Hepatocyte (in vitro differentiated cells): ENCODE measurements around the gene OSGEP. TPM values are rescaled to one million over a fixed set of nuclear protein-coding genes. Genes with fewer than 3 reads are reported as not detected.

Experiments used
- DNase-seq: peaks from one replicate; pipeline ENCODE4 v3.0.0-alpha.2; 2016; ENCODE audit warnings: low spot score
- H2AFZ ChIP-seq: fragments of 200-600 bp; sonication (generic); 2 replicates; pipeline ENCODE4 v1.6.0; 2016; ENCODE audit warnings: antibody characterized with exemption, mild to moderate bottlenecking
- H3K27ac ChIP-seq: fragments of 200-600 bp; sonication (generic); 2 replicates; pipeline ENCODE4 v1.5.1; 2016; ENCODE audit warnings: mild to moderate bottlenecking
- H3K27me3 ChIP-seq: fragments of 200-600 bp; sonication (generic); 2 replicates; pipeline ENCODE4 v1.6.1; 2016
- H3K36me3 ChIP-seq: fragments of 200-600 bp; sonication (generic); replicated peaks from 2 replicates; pipeline ENCODE4 v1.5.1; 2016; ENCODE audit warnings: low read depth; ENCODE audit not compliant: insufficient read depth
- H3K4me1 ChIP-seq: fragments of 200-600 bp; sonication (generic); 2 replicates; pipeline ENCODE4 v1.5.1; 2016; ENCODE audit warnings: mild to moderate bottlenecking, moderate library complexity; ENCODE audit not compliant: insufficient read depth
- H3K4me2 ChIP-seq: fragments of 200-600 bp; sonication (generic); 2 replicates; pipeline ENCODE4 v1.6.0; 2016
- H3K4me3 ChIP-seq: fragments of 200-600 bp; sonication (generic); 2 replicates; pipeline ENCODE4 v1.5.1; 2016; ENCODE audit warnings: mild to moderate bottlenecking
- H3K79me2 ChIP-seq: fragments of 200-600 bp; sonication (generic); 2 replicates; pipeline ENCODE4 v1.6.0; 2017; ENCODE audit warnings: mild to moderate bottlenecking
- H3K9me2 ChIP-seq: fragments of 200-600 bp; sonication (generic); replicated peaks from 2 replicates; pipeline ENCODE4 v1.6.0; 2017; ENCODE audit warnings: mild to moderate bottlenecking; ENCODE audit not compliant: insufficient read depth
- H3K9me3 ChIP-seq: fragments of 200-600 bp; sonication (generic); 2 replicates; pipeline ENCODE4 v1.5.1; 2016; ENCODE audit warnings: low read depth, mild to moderate bottlenecking
- H4K20me1 ChIP-seq: fragments of 200-600 bp; sonication (generic); 2 replicates; pipeline ENCODE4 v1.6.0; 2016; ENCODE audit warnings: mild to moderate bottlenecking; ENCODE audit not compliant: insufficient read depth, poor library complexity, severe bottlenecking
- CTCF ChIP-seq: fragments of 200-600 bp; sonication (generic); IDR thresholded peaks from 2 replicates; pipeline ENCODE4 v1.5.1; 2016; ENCODE audit warnings: antibody characterized with exemption, mild to moderate bottlenecking; ENCODE audit not compliant: poor library complexity
- EZH2 ChIP-seq: fragments of 200-600 bp; sonication (generic); IDR thresholded peaks from 2 replicates; pipeline ENCODE4 v1.6.1; 2016; ENCODE audit warnings: antibody characterized with exemption, mild to moderate bottlenecking, borderline replicate concordance
- EZH2phosphoT487 ChIP-seq: fragments of 200-600 bp; sonication (generic); IDR thresholded peaks from one replicate; pipeline ENCODE4 v1.6.1; 2018; ENCODE audit warnings: antibody characterized with exemption, mild to moderate bottlenecking, low read depth, moderate library complexity; ENCODE audit not compliant: unreplicated experiment, severe bottlenecking
- WGBS: methylation state at CpG from one replicate; pipeline ENCODE4 v1.1.6; 2016; ENCODE audit warnings: low lambda C conversion rate; ENCODE audit errors: missing lambda C conversion rate; 5-methylcytosine and 5-hydroxymethylcytosine counted together
- polyA plus RNA-seq: library from polyadenylated mRNA; unstranded; fragments of >200 nt; fragmentation: Nextera tagmentation; extraction: Ambion mirVana; gene quantifications from 2 replicates; pipeline ENCODE4 v1.2.1, GENCODE V29; 2016
- total RNA-seq: library from RNA; depleted of rRNA; stranded (reverse); fragments of >200 nt; gene quantifications from 2 replicates; pipeline ENCODE4 v1.2.3, GENCODE V29; 2014

Gene OSGEP
- total and polyA plus RNA-seq, 2 experiments from 2014 or later, result 36.2 to 60.1 TPM

- Histone ChIP-seq H3K9me2 (no peaks in the 10 kb centered on the region), H3K4me2 (peak overlapping the region; percentile 65), H3K27me3 (no peaks in the 10 kb centered on the region), H4K20me1 (no peaks in the 10 kb centered on the region), H3K79me2 (no peaks in the 10 kb centered on the region), H3K4me1 (peaks cover 5% of the 10 kb centered on the region), H3K9me3 (no peaks in the 10 kb centered on the region), H3K4me3 (no peak overlapping the region), H3K27ac (peak overlapping the region; percentile 85), H2AFZ (peak overlapping the region; percentile 4), H3K36me3 (no peaks in the 10 kb centered on the region)
- TF ChIP-seq EZH2phosphoT487, result no peak
- peak; percentile 61 for DNase-seq
- 76% methylated on average over 5 of the region's 5 CpGs for WGBS
These were observed 27.2 kb downstream of the OSGEP start for GRCh38 chr14:20427231-20428009.

- peak overlapping the region; percentile 25 for H3K27ac ChIP-seq
- H3K4me3 ChIP-seq, result no peak overlapping the region
- 34% methylated on average over 2 of the region's 2 CpGs for WGBS
- H3K9me2 ChIP-seq, result no peaks in the 10 kb centered on the region
- no peaks in the 10 kb centered on the region for H3K79me2 ChIP-seq
- H3K4me1 ChIP-seq, result peaks cover 5% of the 10 kb centered on the region
- no peaks in the 10 kb centered on the region for H4K20me1 ChIP-seq
- no peaks in the 10 kb centered on the region for H3K9me3 ChIP-seq
- no peak overlapping the region for H2AFZ ChIP-seq
- H3K4me2 ChIP-seq, result no peak overlapping the region
- no peak for TF ChIP-seq EZH2
- no peak for TF ChIP-seq CTCF
- TF ChIP-seq EZH2phosphoT487, result no peak
- H3K27me3 ChIP-seq, result no peaks in the 10 kb centered on the region
- no peak for DNase-seq
- no peaks in the 10 kb centered on the region for H3K36me3 ChIP-seq
These were observed 29.8 kb downstream of the OSGEP start for GRCh38 chr14:20424851-20425250.

GRCh38 chr14:20422886-20423285 lies 31.7 kb downstream of the OSGEP start:
- H3K36me3 ChIP-seq, result no peaks in the 10 kb centered on the region
- H4K20me1 ChIP-seq, result no peaks in the 10 kb centered on the region
- no peaks in the 10 kb centered on the region for H3K27me3 ChIP-seq
- H3K4me1 ChIP-seq, result peaks cover 15% of the 10 kb centered on the region
- H3K4me2 ChIP-seq, result no peak overlapping the region
- WGBS, result 80% methylated on average over 2 of the region's 2 CpGs
- H3K79me2 ChIP-seq, result no peaks in the 10 kb centered on the region
- H3K9me2 ChIP-seq, result no peaks in the 10 kb centered on the region
- no peak for DNase-seq
- H2AFZ ChIP-seq, result no peak overlapping the region
- TF ChIP-seq EZH2, result no peak
- TF ChIP-seq EZH2phosphoT487, result no peak
- TF ChIP-seq CTCF, result no peak
- H3K4me3 ChIP-seq, result no peak overlapping the region
- no peak overlapping the region for H3K27ac ChIP-seq
- no peaks in the 10 kb centered on the region for H3K9me3 ChIP-seq

GRCh38 chr14:20421267-20421666 lies 33.3 kb downstream of the OSGEP start:
- Histone ChIP-seq H4K20me1 (no peaks in the 10 kb centered on the region), H2AFZ (no peak overlapping the region), H3K9me3 (no peaks in the 10 kb centered on the region), H3K4me3 (no peak overlapping the region), H3K27ac (no peak overlapping the region), H3K4me1 (peaks cover 15% of the 10 kb centered on the region), H3K79me2 (no peaks in the 10 kb centered on the region), H3K27me3 (no peaks in the 10 kb centered on the region), H3K9me2 (no peaks in the 10 kb centered on the region), H3K36me3 (no peaks in the 10 kb centered on the region), H3K4me2 (no peak overlapping the region)
- WGBS, result 50% methylated on average over 2 of the region's 2 CpGs
- TF ChIP-seq EZH2 (no peak), EZH2phosphoT487 (no peak), CTCF (no peak)
- DNase-seq, result no peak
